ENCODE measurements around the gene CYP2W1. TPM values are rescaled to one million over a fixed set of nuclear protein-coding genes. Genes with fewer than 3 reads are reported as not detected.

Gene CYP2W1
- total RNA-seq, 1 experiment from 2014 or later = not detected

DNA sequence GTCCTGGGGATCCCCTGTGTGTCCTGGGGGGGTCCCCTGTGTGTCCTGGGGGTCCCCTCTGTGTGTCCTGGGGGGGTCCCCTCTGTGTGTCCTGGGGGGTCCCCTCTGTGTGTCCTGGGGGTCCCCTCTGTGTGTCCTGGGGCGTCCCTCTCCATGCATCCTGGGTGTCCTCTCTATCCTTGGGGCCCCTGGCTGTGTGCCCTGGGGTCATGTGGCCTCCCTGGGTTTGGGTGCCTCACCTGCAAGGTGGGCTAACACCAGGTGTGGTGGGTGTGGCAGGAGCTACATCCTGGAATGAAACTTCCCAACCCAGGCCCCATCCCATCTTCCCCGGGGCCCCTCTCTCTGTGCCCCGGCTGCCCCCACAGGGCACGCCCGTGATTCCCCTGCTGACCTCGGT is 4.9 kb downstream of the CYP2W1 start (continued):
- no peak for TF ChIP-seq ETV6 (CRISPR knock-in tag; IDR thresholded peaks at IDR 0.05)

DNA sequence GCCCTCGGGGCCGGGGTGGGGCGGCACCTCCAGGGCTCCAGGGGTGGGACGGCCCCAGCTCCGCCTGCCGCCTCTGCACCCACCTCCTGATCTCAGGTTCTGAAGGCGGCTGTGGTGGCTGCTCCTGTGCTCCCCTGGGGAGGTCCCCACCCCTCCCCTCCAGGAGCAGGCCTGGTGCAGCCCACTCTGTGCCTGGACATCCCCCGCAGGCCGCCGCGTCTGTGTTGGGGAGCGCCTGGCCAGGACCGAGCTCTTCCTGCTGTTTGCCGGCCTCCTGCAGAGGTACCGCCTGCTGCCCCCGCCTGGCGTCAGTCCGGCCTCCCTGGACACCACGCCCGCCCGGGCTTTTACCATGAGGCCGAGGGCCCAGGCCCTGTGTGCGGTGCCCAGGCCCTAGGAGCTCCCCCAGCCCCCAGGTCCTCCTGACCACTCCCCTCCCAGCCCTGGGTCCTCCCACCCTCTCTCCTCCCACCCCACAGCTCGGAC is 5.5 kb downstream of the CYP2W1 start:
- no peaks in the 10 kb centered on the region for H3K36me3 Mint-ChIP-seq
- ChIA-PET POLR2A (interaction anchor here (0.5 to 0.6 kb wide), 2 partner anchors 8 to 1470 kb away, joined by 4 read pairs; no protein-coding TSS in a partner anchor), CTCF (interaction anchor here (0.8 to 1.6 kb wide), 8 partner anchors 9 to 197 kb away, joined by 3 to 5 read pairs (median 3); partner anchors contain the start of gene COX19)
- H3K9me3 Mint-ChIP-seq = no peaks in the 10 kb centered on the region
- no peaks in the 10 kb centered on the region for H3K4me1 Mint-ChIP-seq
- H3K27me3 Mint-ChIP-seq (ENCODE audit: low read depth) = no peaks in the 10 kb centered on the region
- TF ChIP-seq ESRRA (CRISPR knock-in tag; IDR thresholded peaks at IDR 0.05; ENCODE audit: borderline replicate concordance) (no peak), ZNF423 (CRISPR knock-in tag; IDR thresholded peaks at IDR 0.05) (peak; percentile 50), ZBTB21 (CRISPR knock-in tag; IDR thresholded peaks at IDR 0.05; ENCODE audit: borderline replicate concordance) (no peak), NR2C2 (CRISPR knock-in tag; IDR thresholded peaks at IDR 0.05) (no peak), ETV6 (CRISPR knock-in tag; IDR thresholded peaks at IDR 0.05) (no peak)
- TF ChIP-seq, protein P1, sequence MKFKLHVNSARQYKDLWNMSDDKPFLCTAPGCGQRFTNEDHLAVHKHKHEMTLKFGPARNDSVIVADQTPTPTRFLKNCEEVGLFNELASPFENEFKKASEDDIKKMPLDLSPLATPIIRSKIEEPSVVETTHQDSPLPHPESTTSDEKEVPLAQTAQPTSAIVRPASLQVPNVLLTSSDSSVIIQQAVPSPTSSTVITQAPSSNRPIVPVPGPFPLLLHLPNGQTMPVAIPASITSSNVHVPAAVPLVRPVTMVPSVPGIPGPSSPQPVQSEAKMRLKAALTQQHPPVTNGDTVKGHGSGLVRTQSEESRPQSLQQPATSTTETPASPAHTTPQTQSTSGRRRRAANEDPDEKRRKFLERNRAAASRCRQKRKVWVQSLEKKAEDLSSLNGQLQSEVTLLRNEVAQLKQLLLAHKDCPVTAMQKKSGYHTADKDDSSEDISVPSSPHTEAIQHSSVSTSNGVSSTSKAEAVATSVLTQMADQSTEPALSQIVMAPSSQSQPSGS (CRISPR knock-in tag; IDR thresholded peaks at IDR 0.05; ENCODE audit: borderline replicate concordance, low read depth) = no peak
- TF ChIP-seq, protein P2, sequence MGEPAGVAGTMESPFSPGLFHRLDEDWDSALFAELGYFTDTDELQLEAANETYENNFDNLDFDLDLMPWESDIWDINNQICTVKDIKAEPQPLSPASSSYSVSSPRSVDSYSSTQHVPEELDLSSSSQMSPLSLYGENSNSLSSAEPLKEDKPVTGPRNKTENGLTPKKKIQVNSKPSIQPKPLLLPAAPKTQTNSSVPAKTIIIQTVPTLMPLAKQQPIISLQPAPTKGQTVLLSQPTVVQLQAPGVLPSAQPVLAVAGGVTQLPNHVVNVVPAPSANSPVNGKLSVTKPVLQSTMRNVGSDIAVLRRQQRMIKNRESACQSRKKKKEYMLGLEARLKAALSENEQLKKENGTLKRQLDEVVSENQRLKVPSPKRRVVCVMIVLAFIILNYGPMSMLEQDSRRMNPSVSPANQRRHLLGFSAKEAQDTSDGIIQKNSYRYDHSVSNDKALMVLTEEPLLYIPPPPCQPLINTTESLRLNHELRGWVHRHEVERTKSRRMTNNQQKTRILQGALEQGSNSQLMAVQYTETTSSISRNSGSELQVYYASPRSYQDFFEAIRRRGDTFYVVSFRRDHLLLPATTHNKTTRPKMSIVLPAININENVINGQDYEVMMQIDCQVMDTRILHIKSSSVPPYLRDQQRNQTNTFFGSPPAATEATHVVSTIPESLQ (CRISPR knock-in tag; IDR thresholded peaks at IDR 0.05) = no peak
- TF ChIP-seq, protein P3, sequence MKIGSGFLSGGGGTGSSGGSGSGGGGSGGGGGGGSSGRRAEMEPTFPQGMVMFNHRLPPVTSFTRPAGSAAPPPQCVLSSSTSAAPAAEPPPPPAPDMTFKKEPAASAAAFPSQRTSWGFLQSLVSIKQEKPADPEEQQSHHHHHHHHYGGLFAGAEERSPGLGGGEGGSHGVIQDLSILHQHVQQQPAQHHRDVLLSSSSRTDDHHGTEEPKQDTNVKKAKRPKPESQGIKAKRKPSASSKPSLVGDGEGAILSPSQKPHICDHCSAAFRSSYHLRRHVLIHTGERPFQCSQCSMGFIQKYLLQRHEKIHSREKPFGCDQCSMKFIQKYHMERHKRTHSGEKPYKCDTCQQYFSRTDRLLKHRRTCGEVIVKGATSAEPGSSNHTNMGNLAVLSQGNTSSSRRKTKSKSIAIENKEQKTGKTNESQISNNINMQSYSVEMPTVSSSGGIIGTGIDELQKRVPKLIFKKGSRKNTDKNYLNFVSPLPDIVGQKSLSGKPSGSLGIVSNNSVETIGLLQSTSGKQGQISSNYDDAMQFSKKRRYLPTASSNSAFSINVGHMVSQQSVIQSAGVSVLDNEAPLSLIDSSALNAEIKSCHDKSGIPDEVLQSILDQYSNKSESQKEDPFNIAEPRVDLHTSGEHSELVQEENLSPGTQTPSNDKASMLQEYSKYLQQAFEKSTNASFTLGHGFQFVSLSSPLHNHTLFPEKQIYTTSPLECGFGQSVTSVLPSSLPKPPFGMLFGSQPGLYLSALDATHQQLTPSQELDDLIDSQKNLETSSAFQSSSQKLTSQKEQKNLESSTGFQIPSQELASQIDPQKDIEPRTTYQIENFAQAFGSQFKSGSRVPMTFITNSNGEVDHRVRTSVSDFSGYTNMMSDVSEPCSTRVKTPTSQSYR (CRISPR knock-in tag; IDR thresholded peaks at IDR 0.05) = no peak
- DNase-seq (ENCODE audit: low spot score) (no peak), ATAC-seq (no peak)
- H3K4me3 Mint-ChIP-seq = no peak overlapping the region
- no peak overlapping the region for H3K27ac Mint-ChIP-seq

DNA sequence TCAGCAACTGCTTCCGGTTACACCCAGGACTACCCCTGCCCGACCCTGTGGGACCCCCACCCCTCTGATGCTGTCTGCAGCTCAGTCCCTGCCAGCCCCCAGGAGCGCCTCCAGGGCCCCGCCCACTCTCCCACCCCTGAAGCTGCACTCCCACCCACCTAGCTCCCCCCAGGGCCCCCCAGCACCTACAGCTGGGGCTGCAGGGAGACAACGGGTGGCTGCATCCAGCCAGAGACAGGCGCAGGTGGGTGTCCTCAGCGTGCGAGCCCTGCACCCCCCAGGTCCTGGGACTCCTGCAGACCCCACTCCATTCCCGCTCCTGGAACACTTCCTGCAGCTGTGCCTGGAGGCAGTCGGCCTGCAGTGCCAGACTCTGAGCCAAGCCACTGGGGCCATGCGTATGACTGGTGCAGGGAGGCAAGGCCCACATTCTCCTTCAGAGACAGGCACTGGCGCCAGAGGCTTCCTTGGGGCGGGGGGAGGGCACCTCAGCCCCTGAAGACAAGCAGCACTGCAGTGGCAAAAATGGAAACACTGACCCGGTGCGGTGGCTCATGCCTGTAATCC is 6.1 kb downstream of the CYP2W1 start:
- no peaks in the 10 kb centered on the region for H3K27me3 Mint-ChIP-seq (ENCODE audit: low read depth)
- CTCF ChIA-PET = interaction anchor here (0.8 to 1.6 kb wide), 7 partner anchors 8 to 196 kb away, joined by 3 to 5 read pairs (median 3); partner anchors contain the start of gene COX19
- POLR2A ChIA-PET = interaction anchor here (0.6 kb wide), 1 partner anchor 8 kb away, joined by 4 read pairs; no protein-coding TSS in a partner anchor
- ATAC-seq (no peak), DNase-seq (ENCODE audit: low spot score) (no peak)
- H3K27ac Mint-ChIP-seq = no peak overlapping the region
- no peaks in the 10 kb centered on the region for H3K9me3 Mint-ChIP-seq
- no peaks in the 10 kb centered on the region for H3K36me3 Mint-ChIP-seq
- H3K4me1 Mint-ChIP-seq = no peaks in the 10 kb centered on the region
- no peak overlapping the region for H3K4me3 Mint-ChIP-seq
- TF ChIP-seq, protein P4, sequence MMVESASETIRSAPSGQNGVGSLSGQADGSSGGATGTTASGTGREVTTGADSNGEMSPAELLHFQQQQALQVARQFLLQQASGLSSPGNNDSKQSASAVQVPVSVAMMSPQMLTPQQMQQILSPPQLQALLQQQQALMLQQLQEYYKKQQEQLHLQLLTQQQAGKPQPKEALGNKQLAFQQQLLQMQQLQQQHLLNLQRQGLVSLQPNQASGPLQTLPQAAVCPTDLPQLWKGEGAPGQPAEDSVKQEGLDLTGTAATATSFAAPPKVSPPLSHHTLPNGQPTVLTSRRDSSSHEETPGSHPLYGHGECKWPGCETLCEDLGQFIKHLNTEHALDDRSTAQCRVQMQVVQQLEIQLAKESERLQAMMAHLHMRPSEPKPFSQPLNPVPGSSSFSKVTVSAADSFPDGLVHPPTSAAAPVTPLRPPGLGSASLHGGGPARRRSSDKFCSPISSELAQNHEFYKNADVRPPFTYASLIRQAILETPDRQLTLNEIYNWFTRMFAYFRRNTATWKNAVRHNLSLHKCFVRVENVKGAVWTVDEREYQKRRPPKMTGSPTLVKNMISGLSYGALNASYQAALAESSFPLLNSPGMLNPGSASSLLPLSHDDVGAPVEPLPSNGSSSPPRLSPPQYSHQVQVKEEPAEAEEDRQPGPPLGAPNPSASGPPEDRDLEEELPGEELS (CRISPR knock-in tag; IDR thresholded peaks at IDR 0.05) = no peak
- TF ChIP-seq, protein P3 (CRISPR knock-in tag; IDR thresholded peaks at IDR 0.05) = no peak
- TF ChIP-seq MXD4 (CRISPR knock-in tag; IDR thresholded peaks at IDR 0.05; ENCODE audit: borderline replicate concordance) (no peak), ZNF396 (CRISPR knock-in tag; IDR thresholded peaks at IDR 0.05; ENCODE audit: borderline replicate concordance) (no peak)
- TF ChIP-seq, protein P5, sequence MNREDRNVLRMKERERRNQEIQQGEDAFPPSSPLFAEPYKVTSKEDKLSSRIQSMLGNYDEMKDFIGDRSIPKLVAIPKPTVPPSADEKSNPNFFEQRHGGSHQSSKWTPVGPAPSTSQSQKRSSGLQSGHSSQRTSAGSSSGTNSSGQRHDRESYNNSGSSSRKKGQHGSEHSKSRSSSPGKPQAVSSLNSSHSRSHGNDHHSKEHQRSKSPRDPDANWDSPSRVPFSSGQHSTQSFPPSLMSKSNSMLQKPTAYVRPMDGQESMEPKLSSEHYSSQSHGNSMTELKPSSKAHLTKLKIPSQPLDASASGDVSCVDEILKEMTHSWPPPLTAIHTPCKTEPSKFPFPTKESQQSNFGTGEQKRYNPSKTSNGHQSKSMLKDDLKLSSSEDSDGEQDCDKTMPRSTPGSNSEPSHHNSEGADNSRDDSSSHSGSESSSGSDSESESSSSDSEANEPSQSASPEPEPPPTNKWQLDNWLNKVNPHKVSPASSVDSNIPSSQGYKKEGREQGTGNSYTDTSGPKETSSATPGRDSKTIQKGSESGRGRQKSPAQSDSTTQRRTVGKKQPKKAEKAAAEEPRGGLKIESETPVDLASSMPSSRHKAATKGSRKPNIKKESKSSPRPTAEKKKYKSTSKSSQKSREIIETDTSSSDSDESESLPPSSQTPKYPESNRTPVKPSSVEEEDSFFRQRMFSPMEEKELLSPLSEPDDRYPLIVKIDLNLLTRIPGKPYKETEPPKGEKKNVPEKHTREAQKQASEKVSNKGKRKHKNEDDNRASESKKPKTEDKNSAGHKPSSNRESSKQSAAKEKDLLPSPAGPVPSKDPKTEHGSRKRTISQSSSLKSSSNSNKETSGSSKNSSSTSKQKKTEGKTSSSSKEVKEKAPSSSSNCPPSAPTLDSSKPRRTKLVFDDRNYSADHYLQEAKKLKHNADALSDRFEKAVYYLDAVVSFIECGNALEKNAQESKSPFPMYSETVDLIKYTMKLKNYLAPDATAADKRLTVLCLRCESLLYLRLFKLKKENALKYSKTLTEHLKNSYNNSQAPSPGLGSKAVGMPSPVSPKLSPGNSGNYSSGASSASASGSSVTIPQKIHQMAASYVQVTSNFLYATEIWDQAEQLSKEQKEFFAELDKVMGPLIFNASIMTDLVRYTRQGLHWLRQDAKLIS (CRISPR knock-in tag; IDR thresholded peaks at IDR 0.05; ENCODE audit: borderline replicate concordance) = no peak
